ENCODE data around the gene EVI2B.

DNA sequence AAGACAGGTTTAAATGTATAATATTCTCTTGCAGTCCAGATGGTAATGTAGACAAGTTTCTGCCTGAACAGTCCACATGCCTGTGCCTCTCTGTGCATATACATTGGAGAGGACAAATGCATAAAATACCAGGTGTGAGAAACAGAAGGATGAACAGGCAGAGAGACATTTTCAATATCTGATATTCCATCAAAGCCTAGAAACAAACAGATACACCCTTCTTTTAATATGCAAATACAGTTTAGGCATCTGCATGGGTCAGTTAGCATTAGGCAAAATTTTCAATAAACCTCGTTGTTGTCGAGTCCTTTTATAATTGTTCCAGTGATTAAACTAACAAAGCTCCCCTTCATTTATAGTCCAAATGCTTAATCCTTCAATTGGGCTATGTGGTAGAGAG is 17.7 kb downstream of the EVI2B start:
- TF ChIP-seq CTCF (conservative IDR thresholded peaks at IDR 0.05; ENCODE audit: low read length) (no peak), EZH2phosphoT487 (IDR thresholded peaks at IDR 0.05; ENCODE audit: borderline replicate concordance, low read depth, low read length) (no peak)

Measured in OCI-LY7 (cell line).